ENCODE results near the gene HBD.

DNA sequence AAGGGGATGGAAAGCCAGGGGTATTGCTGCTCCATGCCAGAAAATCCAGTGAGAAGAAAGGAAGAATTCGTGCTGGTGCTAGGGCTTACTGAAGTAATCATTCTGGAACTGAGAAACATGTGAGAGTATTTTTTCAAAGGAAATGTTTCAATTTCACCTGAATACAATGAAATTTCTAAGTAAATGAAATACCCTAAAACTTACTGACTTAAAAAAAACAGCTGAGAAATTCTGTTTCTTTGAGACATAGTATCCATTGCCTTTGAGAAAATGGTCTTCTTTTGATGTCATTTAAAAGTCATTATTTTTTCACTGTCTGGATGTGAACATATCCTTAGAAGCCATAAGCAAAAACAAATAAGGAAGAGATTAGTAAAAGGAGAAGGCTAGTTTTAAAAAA, 33.7 kb downstream of the HBD start, which contains the start of gene OR51V1:
- TF ChIP-seq, protein P1, sequence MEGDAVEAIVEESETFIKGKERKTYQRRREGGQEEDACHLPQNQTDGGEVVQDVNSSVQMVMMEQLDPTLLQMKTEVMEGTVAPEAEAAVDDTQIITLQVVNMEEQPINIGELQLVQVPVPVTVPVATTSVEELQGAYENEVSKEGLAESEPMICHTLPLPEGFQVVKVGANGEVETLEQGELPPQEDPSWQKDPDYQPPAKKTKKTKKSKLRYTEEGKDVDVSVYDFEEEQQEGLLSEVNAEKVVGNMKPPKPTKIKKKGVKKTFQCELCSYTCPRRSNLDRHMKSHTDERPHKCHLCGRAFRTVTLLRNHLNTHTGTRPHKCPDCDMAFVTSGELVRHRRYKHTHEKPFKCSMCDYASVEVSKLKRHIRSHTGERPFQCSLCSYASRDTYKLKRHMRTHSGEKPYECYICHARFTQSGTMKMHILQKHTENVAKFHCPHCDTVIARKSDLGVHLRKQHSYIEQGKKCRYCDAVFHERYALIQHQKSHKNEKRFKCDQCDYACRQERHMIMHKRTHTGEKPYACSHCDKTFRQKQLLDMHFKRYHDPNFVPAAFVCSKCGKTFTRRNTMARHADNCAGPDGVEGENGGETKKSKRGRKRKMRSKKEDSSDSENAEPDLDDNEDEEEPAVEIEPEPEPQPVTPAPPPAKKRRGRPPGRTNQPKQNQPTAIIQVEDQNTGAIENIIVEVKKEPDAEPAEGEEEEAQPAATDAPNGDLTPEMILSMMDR (IDR thresholded peaks at IDR 0.05; ENCODE audit: insufficient read depth, low read depth, low read length), result no peak
- no peak for TF ChIP-seq EZH2 (IDR thresholded peaks at IDR 0.05; ENCODE audit: insufficient read depth, low read length)
